Suprapubic skin (tissue), 4 donors: ENCODE data around the gene ANXA3. TPM values are rescaled to one million over a fixed set of nuclear protein-coding genes. Genes with fewer than 3 reads are reported as not detected.

Experiments
- DNase-seq, 2 donors: peaks; one replicate each; pipeline ENCODE4 v3.0.0-alpha.2; 2019; ENCODE audit warnings: low spot score in 2 of 2
- H3K27ac ChIP-seq: fragments of 200-600 bp; sonication (generic); one replicate; pipeline ENCODE4 v1.5.1; 2019
- H3K27me3 ChIP-seq: fragments of 200-600 bp; sonication (generic); one replicate; pipeline ENCODE4 v1.5.1; 2019
- H3K36me3 ChIP-seq: fragments of 200-600 bp; sonication (generic); one replicate; pipeline ENCODE4 v1.5.1; 2019
- H3K4me1 ChIP-seq: fragments of 200-600 bp; sonication (generic); one replicate; pipeline ENCODE4 v1.5.1; 2019
- H3K4me3 ChIP-seq: fragments of 200-600 bp; sonication (generic); one replicate; pipeline ENCODE4 v1.5.1; 2019; ENCODE audit warnings: mild to moderate bottlenecking
- H3K9me3 ChIP-seq: fragments of 200-600 bp; sonication (generic); one replicate; pipeline ENCODE4 v1.5.1; 2019
- CTCF ChIP-seq, 2 donors: fragments of 200-600 bp in 1 of 2; fragments of 450-650 bp in 1 of 2; sonication (generic) in 1 of 2; IDR thresholded peaks; one replicate each; pipeline ENCODE4 v1.5.1; 2016 to 2019; ENCODE audit warnings: antibody characterized with exemption in 2 of 2, mild to moderate bottlenecking in 1 of 2, moderate library complexity in 1 of 2
- EP300 ChIP-seq: sonication (generic); formaldehyde crosslinking; IDR thresholded peaks from one replicate; pipeline ENCODE4 v1.6.1; 2017; ENCODE audit warnings: antibody characterized with exemption
- POLR2A ChIP-seq, 2 donors: fragments of 450-650 bp; IDR thresholded peaks; one replicate each; pipeline ENCODE4 v1.6.1; 2017; ENCODE audit warnings: antibody characterized with exemption in 2 of 2, mild to moderate bottlenecking in 2 of 2, moderate library complexity in 2 of 2
- POLR2AphosphoS5 ChIP-seq, 3 donors: sonication (generic); formaldehyde crosslinking; IDR thresholded peaks; one replicate each; pipeline ENCODE4 v1.6.1; 2017; ENCODE audit warnings: antibody characterized with exemption in 3 of 3
- WGBS: methylation state at CpG from one replicate; pipeline ENCODE4 v1.1.5; 2018; 5-methylcytosine and 5-hydroxymethylcytosine counted together
- total RNA-seq, 4 donors: library from RNA; depleted of rRNA; stranded (reverse); fragments of >200 nt; gene quantifications; one replicate each; pipeline ENCODE4 v1.1.0, GENCODE V29; 2016

The ANXA3 gene
- total RNA-seq, 4 donors from 2014 or later = 13.8 to 36.7 (median 19.8) TPM

GRCh38 chr4:78599931-78600375 lies 48.4 kb downstream of the ANXA3 start:
- Histone ChIP-seq H3K4me1 (no peaks in the 10 kb centered on the region), H3K9me3 (no peaks in the 10 kb centered on the region), H3K27ac (no peak overlapping the region), H3K4me3 (no peak overlapping the region), H3K36me3 (no peaks in the 10 kb centered on the region), H3K27me3 (no peaks in the 10 kb centered on the region)
- TF ChIP-seq POLR2A (IDR thresholded peaks at IDR 0.05) = no peak
- no peak for TF ChIP-seq EP300
- TF ChIP-seq CTCF (IDR thresholded peaks at IDR 0.05) = no peak
- 74% methylated on average over 2 of the region's 2 CpGs for WGBS
- no peak for DNase-seq

- Histone ChIP-seq H3K4me3 (no peak overlapping the region), H3K27ac (no peak overlapping the region), H3K36me3 (no peaks in the 10 kb centered on the region), H3K9me3 (no peaks in the 10 kb centered on the region), H3K27me3 (no peaks in the 10 kb centered on the region), H3K4me1 (no peaks in the 10 kb centered on the region)
- DNase-seq = no peak
- TF ChIP-seq EP300 (no peak), POLR2AphosphoS5 (IDR thresholded peaks at IDR 0.05) (no peak), CTCF (IDR thresholded peaks at IDR 0.05) (no peak), POLR2A (IDR thresholded peaks at IDR 0.05) (no peak)
- WGBS = 84% methylated on average over 7 of the region's 7 CpGs
Observed at GRCh38 chr4:78601013-78601412, 49.4 kb downstream of the ANXA3 start.

GRCh38 chr4:78602334-78602733 lies 50.8 kb downstream of the ANXA3 start:
- no peaks in the 10 kb centered on the region for H3K9me3 ChIP-seq
- no peak for DNase-seq
- no peak overlapping the region for H3K4me3 ChIP-seq
- TF ChIP-seq EP300 (no peak), POLR2A (IDR thresholded peaks at IDR 0.05) (no peak), POLR2AphosphoS5 (IDR thresholded peaks at IDR 0.05) (no peak), CTCF (IDR thresholded peaks at IDR 0.05) (no peak)
- no peaks in the 10 kb centered on the region for H3K36me3 ChIP-seq
- H3K27ac ChIP-seq = no peak overlapping the region
- no peaks in the 10 kb centered on the region for H3K4me1 ChIP-seq
- no peaks in the 10 kb centered on the region for H3K27me3 ChIP-seq
- WGBS = 82% methylated on average over 3 of the region's 3 CpGs

GRCh38 chr4:78603384-78603783 lies 51.8 kb downstream of the ANXA3 start:
- WGBS = 90% methylated on average over 3 of the region's 3 CpGs
- no peaks in the 10 kb centered on the region for H3K36me3 ChIP-seq

GRCh38 chr4:78604988-78605387 lies 53.4 kb downstream of the ANXA3 start:
- no peak overlapping the region for H3K27ac ChIP-seq
- DNase-seq = no peak
- WGBS = 92% methylated on average over 2 of the region's 2 CpGs
- H3K27me3 ChIP-seq = no peaks in the 10 kb centered on the region
- no peaks in the 10 kb centered on the region for H3K4me1 ChIP-seq
- H3K36me3 ChIP-seq = no peaks in the 10 kb centered on the region
- H3K4me3 ChIP-seq = no peak overlapping the region
- no peaks in the 10 kb centered on the region for H3K9me3 ChIP-seq
- TF ChIP-seq POLR2AphosphoS5 (IDR thresholded peaks at IDR 0.05) (no peak), EP300 (no peak), CTCF (IDR thresholded peaks at IDR 0.05) (no peak)

More at GRCh38 chr4:78603384-78603783, 51.8 kb downstream of the ANXA3 start:
- H3K4me1 ChIP-seq = no peaks in the 10 kb centered on the region
- H3K4me3 ChIP-seq = no peak overlapping the region
- no peak for DNase-seq
- no peaks in the 10 kb centered on the region for H3K9me3 ChIP-seq
- no peak overlapping the region for H3K27ac ChIP-seq
- TF ChIP-seq CTCF (IDR thresholded peaks at IDR 0.05) (no peak), POLR2AphosphoS5 (IDR thresholded peaks at IDR 0.05) (no peak), EP300 (no peak), POLR2A (IDR thresholded peaks at IDR 0.05) (no peak)
- no peaks in the 10 kb centered on the region for H3K27me3 ChIP-seq
